Transverse colon (tissue), 3 donors: Measurements from ENCODE around the gene CADPS.

ENCODE experiments used
- CTCF ChIP-seq, 5 experiments: fragments of 200-600 bp in 3 of 5; fragments of 450-650 bp in 2 of 5; sonication (generic) in 3 of 5; IDR thresholded peaks; 1 replicate in 2 of 5; 2 replicates in 3 of 5; pipeline ENCODE4 v1.5.1; 2016 to 2017; ENCODE audit warnings: antibody characterized with exemption in 5 of 5, inconsistent platforms in 3 of 5, mild to moderate bottlenecking in 2 of 5, moderate library complexity in 1 of 5
- POLR2A ChIP-seq: fragments of 450-650 bp; IDR thresholded peaks from one replicate; pipeline ENCODE4 v1.6.1; 2016; ENCODE audit warnings: antibody characterized with exemption, mild to moderate bottlenecking, moderate library complexity

- TF ChIP-seq CTCF (IDR thresholded peaks at IDR 0.05) (no peak), POLR2A (no peak)
Observed at GRCh38 chr3:62875558-62876002, 364 bp upstream of the CADPS start.
